RWPE2 (cell line): Measurements from ENCODE around the gene GNG13.

Experiments
- ATAC-seq: fragments of 200-7000 bp; cut with Tn5 transposase; 3 replicates; pipeline ENCODE4 v1.9.1; 2021; ENCODE audit warnings: low read depth
- DNase-seq: peaks from one replicate; pipeline ENCODE4 v3.0.0-alpha.2; 2020; ENCODE audit warnings: low spot score
- H3K27ac ChIP-seq: fragments of 450-650 bp; 2 replicates; pipeline ENCODE4 v1.5.1; 2017; ENCODE audit warnings: mild to moderate bottlenecking; ENCODE audit not compliant: poor library complexity, severe bottlenecking
- H3K27me3 ChIP-seq: fragments of 250-450 bp; sonication (Bioruptor Pico); 2 replicates; pipeline ENCODE4 v1.5.1; 2021; ENCODE audit warnings: mild to moderate bottlenecking, moderate library complexity; ENCODE audit not compliant: insufficient read depth, poor library complexity, severe bottlenecking
- H3K36me3 ChIP-seq: fragments of 250-450 bp; sonication (Bioruptor Pico); 2 replicates; pipeline ENCODE4 v1.5.1; 2020; ENCODE audit warnings: low read depth, mild to moderate bottlenecking, moderate library complexity
- H3K4me1 ChIP-seq: fragments of 250-450 bp; sonication (Bioruptor Pico); 2 replicates; pipeline ENCODE4 v1.5.1; 2021; ENCODE audit warnings: mild to moderate bottlenecking, moderate library complexity; ENCODE audit not compliant: insufficient read depth, poor library complexity, severe bottlenecking
- H3K4me3 ChIP-seq: fragments of 250-450 bp; sonication (Bioruptor Pico); 2 replicates; pipeline ENCODE4 v1.5.1; 2021; ENCODE audit warnings: mild to moderate bottlenecking, moderate library complexity; ENCODE audit not compliant: severe bottlenecking
- H3K9me3 ChIP-seq: fragments of 250-450 bp; sonication (Bioruptor Pico); 2 replicates; pipeline ENCODE4 v1.5.1; 2021; ENCODE audit warnings: mild to moderate bottlenecking, moderate library complexity; ENCODE audit not compliant: severe bottlenecking
- TF ChIP-seq, protein P1 (sequence below): fragments of 450-650 bp; IDR thresholded peaks from one replicate; pipeline ENCODE4 v1.5.1; 2017; ENCODE audit warnings: mild to moderate bottlenecking, moderate library complexity; ENCODE audit not compliant: poor library complexity, severe bottlenecking

The GNG13 gene

DNA sequence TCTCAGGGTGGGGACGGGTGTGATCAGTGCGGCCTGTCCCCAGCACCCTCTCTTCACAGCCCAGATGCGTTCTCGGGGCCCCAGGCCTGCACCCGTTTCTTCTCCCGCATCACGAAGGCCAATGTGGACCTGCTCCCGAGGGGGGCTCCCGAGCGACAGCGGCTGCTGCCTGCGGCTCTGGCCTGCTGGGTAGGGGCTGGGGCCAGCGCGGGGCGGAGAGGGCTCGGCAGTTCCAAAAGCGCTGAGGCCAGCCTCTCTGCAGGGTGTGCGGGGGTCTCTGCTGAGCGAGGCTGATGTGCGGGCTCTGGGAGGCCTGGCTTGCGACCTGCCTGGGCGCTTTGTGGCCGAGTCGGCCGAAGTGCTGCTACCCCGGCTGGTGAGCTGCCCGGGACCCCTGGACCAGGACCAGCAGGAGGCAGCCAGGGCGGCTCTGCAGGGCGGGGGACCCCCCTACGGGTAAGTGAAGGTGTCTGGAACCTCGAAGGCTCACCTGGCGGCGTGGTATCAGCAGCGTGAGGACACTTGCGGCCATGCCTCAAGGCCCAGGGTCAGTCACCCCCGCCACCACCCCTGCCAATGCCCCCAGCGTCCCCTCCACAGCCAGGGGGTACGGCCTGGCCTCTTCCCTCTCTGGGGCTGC is 35.6 kb downstream of the GNG13 start:
- TF ChIP-seq, protein P1, sequence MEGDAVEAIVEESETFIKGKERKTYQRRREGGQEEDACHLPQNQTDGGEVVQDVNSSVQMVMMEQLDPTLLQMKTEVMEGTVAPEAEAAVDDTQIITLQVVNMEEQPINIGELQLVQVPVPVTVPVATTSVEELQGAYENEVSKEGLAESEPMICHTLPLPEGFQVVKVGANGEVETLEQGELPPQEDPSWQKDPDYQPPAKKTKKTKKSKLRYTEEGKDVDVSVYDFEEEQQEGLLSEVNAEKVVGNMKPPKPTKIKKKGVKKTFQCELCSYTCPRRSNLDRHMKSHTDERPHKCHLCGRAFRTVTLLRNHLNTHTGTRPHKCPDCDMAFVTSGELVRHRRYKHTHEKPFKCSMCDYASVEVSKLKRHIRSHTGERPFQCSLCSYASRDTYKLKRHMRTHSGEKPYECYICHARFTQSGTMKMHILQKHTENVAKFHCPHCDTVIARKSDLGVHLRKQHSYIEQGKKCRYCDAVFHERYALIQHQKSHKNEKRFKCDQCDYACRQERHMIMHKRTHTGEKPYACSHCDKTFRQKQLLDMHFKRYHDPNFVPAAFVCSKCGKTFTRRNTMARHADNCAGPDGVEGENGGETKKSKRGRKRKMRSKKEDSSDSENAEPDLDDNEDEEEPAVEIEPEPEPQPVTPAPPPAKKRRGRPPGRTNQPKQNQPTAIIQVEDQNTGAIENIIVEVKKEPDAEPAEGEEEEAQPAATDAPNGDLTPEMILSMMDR, result no peak
- Histone ChIP-seq H3K9me3 (no peaks in the 10 kb centered on the region), H3K36me3 (no peaks in the 10 kb centered on the region), H3K4me3 (no peak overlapping the region), H3K27me3 (no peaks in the 10 kb centered on the region), H3K27ac (no peak overlapping the region), H3K4me1 (peaks cover 14% of the 10 kb centered on the region)
- ATAC-seq, result no peak
- DNase-seq, result peak; percentile 63

DNA sequence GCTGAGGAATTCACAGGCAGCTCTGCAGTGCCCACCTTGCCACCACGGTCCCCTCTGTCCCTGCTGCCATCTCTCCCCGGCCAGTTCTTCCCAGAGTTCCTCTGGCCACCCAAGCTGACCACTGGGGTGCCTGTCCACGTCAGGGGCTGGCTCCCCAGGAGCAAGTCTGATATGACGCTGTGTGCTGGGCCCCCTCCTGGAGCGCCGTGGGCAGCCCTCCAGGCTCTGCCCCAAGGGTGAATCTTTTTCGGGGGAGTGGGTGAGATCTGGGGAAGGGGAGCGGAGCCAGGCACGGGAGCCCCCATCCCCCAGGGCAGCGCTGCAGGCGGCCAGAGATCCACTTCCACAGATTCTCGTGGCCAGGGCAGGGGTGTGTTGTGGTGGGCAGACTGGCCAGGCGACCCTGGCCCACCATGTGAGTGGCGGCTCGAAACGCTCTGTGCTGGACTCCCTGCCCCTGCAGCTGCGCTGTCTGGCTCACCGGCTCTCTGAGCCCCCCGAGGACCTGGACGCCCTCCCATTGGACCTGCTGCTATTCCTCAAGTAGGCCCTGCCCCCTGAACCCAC is 36.3 kb downstream of the GNG13 start:
- ATAC-seq (no peak), DNase-seq (no peak)
- TF ChIP-seq, protein P1, result no peak
- H3K36me3 ChIP-seq, result no peaks in the 10 kb centered on the region
- no peaks in the 10 kb centered on the region for H3K9me3 ChIP-seq
- no peak overlapping the region for H3K4me3 ChIP-seq
- no peaks in the 10 kb centered on the region for H3K27me3 ChIP-seq
- H3K4me1 ChIP-seq, result peaks cover 20% of the 10 kb centered on the region
- H3K27ac ChIP-seq, result no peak overlapping the region

DNA sequence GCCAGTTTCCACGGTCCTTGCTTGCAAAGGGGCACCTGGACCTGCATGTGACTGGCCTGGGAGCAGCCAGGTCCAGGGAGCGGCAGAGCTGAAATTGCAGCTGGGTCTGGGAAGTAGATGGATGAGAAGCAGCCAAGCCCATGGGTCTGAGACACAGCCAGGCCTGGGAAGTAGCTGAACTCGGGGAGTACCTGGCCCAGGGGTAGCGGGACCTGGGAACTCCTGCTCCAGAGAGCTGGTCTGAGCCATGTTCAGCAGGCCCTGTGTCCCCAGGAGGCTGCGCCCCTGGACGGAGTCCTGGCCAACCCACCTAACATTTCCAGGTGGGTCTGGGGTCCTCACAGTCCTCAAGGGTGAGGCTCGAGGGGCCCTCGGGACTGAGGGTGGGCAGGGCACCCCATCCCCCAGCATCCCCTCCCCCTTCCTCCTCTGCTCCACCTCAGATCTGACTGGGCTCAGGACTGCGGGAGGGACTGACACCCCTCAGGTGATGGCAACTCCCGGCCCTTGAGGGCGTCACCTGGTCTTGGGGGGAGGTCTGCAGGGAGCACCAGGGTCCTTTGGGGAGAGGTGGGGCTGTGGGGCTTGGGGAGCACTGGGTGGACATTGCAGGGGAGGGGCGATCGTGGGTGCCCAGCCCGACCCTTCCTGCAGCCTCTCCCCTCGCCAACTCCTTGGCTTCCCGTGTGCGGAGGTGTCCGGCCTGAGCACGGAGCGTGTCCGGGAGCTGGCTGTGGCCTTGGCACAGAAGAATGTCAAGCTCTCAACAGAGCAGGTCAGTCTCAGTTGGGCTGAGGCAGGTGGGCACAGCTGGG is 37.0 kb downstream of the GNG13 start:
- peaks cover 20% of the 10 kb centered on the region for H3K4me1 ChIP-seq
- DNase-seq (no peak), ATAC-seq (0 out of 3 replicates have a peak, but pooled peaks have one; percentile 3)
- no peaks in the 10 kb centered on the region for H3K27me3 ChIP-seq
- no peaks in the 10 kb centered on the region for H3K9me3 ChIP-seq
- H3K36me3 ChIP-seq, result no peaks in the 10 kb centered on the region
- H3K4me3 ChIP-seq, result no peak overlapping the region
- H3K27ac ChIP-seq, result no peak overlapping the region
- TF ChIP-seq, protein P1, result no peak

DNA sequence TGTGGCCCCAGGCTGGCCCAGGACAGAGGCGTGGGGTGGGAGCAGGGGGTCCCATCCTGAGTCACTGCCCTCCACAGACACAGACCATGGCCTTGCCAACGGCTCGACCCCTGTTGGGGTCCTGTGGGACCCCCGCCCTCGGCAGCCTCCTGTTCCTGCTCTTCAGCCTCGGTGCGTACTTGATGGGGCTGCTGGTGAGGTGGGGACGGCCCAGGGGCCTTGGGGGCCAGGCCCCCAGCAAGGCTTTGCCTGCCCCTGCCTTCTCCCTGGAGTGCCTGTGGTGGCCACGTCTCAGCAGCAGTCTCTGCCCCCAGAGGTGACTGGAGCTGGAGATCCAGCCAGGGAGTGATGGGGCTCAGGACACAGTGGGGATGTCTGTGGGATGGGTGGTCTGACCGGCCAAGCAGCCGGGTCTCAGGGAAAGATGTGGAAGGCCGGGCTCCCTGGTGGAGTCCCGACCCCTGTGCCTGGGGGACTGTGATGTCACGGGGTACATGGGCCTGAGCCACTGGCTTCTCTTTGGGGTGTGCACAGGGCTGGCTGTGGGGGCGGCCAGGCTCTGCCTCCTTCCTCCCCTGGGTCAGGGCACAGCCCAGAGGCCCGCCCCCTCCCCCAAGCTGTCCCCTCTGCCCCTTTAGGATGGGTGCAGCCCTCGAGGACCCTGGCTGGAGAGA is 37.8 kb downstream of the GNG13 start:
- peaks cover 23% of the 10 kb centered on the region for H3K4me1 ChIP-seq
- H3K27me3 ChIP-seq, result no peaks in the 10 kb centered on the region
- H3K9me3 ChIP-seq, result no peaks in the 10 kb centered on the region
- no peaks in the 10 kb centered on the region for H3K36me3 ChIP-seq
- H3K4me3 ChIP-seq, result no peak overlapping the region
- no peak for ATAC-seq
- DNase-seq, result no peak
- no peak overlapping the region for H3K27ac ChIP-seq
- TF ChIP-seq, protein P1, result no peak
